B cell (primary cell): ENCODE data around the gene TSPAN9.

Source experiments
- EZH2 ChIP-seq: IDR thresholded peaks from 2 replicates; pipeline ENCODE4 v1.6.1; 2012; ENCODE audit warnings: borderline replicate concordance, low read depth, mild to moderate bottlenecking, moderate library complexity, low read length; ENCODE audit not compliant: insufficient read depth, poor library complexity, severe bottlenecking
- TF ChIP-seq, protein P1 (sequence below): fragments of 200-600 bp; IDR thresholded peaks from one replicate; pipeline ENCODE4 v1.8.0; 2022; ENCODE audit warnings: antibody characterized with exemption, mild to moderate bottlenecking

GRCh38 chr12:3278681-3279414, 201.7 kb downstream of the TSPAN9 start:
- TF ChIP-seq, protein P1, sequence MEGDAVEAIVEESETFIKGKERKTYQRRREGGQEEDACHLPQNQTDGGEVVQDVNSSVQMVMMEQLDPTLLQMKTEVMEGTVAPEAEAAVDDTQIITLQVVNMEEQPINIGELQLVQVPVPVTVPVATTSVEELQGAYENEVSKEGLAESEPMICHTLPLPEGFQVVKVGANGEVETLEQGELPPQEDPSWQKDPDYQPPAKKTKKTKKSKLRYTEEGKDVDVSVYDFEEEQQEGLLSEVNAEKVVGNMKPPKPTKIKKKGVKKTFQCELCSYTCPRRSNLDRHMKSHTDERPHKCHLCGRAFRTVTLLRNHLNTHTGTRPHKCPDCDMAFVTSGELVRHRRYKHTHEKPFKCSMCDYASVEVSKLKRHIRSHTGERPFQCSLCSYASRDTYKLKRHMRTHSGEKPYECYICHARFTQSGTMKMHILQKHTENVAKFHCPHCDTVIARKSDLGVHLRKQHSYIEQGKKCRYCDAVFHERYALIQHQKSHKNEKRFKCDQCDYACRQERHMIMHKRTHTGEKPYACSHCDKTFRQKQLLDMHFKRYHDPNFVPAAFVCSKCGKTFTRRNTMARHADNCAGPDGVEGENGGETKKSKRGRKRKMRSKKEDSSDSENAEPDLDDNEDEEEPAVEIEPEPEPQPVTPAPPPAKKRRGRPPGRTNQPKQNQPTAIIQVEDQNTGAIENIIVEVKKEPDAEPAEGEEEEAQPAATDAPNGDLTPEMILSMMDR = no peak
- TF ChIP-seq EZH2 = no peak
